Measurements from ENCODE around the gene ANKRD62.
"Not testable (repeated sequence)": the region's sequence is repeated elsewhere in the genome, so short reads cannot be mapped to it uniquely, and the experiment has no call there.

The ANKRD62 gene

DNA sequence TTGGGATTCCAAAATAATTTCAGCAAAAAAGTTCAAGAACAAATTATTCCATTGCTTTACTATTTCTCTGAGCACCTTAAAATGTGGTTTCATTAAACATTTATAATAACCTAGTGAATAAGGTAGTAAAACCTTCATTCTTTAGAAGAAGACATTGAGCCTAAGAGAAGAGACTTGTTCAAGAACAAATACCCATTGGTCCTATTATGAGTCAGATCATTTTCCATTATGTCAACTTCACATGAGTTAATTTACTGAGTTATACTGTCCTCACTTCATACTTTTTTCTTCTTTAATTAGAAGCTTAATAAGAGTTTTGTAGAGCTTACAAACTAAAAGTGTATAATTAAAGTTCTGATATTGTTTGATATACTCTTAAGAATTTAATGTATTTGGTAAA, 5.5 kb downstream of the ANKRD62 start:
- Histone ChIP-seq H3K27ac (no peak overlapping the region), H3K36me3 (ENCODE audit: insufficient read depth, low read length) (no peaks in the 10 kb centered on the region), H3K4me3 (no peak overlapping the region), H3K9me3 (ENCODE audit: low read depth, low read length) (no peaks in the 10 kb centered on the region), H3K9ac (ENCODE audit: insufficient read length) (no peak overlapping the region)
- DNase-seq (ENCODE audit: low read depth, low spot score): no peak
- no peak for TF ChIP-seq FOXP2 (optimal IDR thresholded peaks at IDR 0.05; ENCODE audit: control extremely low read depth, extremely low read length, insufficient read depth)
- no peak for TF ChIP-seq EZH2 (IDR thresholded peaks at IDR 0.05)
- TF ChIP-seq POLR2AphosphoS5 (IDR thresholded peaks at IDR 0.05; ENCODE audit: borderline replicate concordance, low read depth, low read length): no peak

DNA sequence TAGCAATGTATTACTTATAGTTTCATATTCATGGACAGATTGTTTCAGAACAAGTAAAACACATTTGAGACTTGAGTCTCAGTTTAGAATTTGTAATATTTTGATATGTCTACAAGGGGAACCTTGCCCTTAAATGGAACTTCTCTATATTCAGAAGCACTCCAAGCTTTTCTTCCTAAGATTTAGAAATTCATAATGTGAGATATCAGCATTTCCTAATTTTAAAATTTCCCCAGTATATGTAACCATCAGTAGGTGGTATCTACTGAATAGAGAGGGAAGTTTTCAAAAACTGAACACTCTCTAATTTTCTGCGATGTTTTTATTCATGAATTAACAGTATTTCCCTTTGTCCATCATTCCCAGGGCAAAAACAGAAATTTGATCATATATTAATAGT, 7.6 kb downstream of the ANKRD62 start:
- Histone ChIP-seq H3K9me3 (ENCODE audit: low read depth, low read length) (no peaks in the 10 kb centered on the region), H3K27ac (no peak overlapping the region), H3K4me3 (no peak overlapping the region), H3K9ac (ENCODE audit: insufficient read length) (no peak overlapping the region), H3K36me3 (ENCODE audit: insufficient read depth, low read length) (no peaks in the 10 kb centered on the region)
- no peak for TF ChIP-seq POLR2AphosphoS5 (IDR thresholded peaks at IDR 0.05; ENCODE audit: borderline replicate concordance, low read depth, low read length)
- no peak for TF ChIP-seq FOXP2 (optimal IDR thresholded peaks at IDR 0.05; ENCODE audit: control extremely low read depth, extremely low read length, insufficient read depth)
- TF ChIP-seq EZH2 (IDR thresholded peaks at IDR 0.05): no peak
- DNase-seq (ENCODE audit: low read depth, low spot score): no peak

DNA sequence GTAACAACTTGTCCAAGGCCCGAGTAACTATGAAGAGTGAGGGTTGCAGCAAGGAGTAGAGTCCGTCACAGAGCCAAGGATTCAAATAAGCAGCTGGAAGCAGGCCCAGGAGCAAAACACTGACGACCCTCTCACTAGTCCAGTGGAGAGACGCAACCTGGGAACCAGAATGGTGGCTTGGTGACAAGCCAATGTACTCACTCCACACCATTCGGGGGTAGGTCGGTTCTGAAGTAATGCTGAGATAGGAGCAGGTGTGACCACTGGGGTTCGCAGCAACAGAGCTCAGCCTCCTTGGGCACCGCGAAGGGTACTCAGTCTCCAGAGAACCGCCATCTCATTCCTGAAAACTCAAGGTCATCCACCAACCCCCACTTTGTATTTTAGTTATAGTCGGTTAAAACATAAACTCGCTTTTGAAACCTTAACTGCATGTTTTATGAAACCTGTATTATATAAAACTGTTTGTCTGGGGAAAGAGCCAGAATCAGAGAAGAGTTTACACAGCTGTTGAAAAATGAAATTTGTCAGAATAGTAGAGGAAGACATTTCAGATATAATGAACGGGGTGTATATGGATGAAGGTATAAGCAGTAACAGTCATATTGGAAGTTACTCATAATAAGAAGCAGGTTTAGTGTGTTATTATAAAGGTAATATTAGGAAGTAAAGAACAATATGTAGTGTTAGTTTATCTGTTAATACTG, 8.6 kb downstream of the ANKRD62 start:
- H3K4me3 ChIP-seq: no peak overlapping the region
- no peak overlapping the region for H3K27ac ChIP-seq
- no peaks in the 10 kb centered on the region for H3K36me3 ChIP-seq (ENCODE audit: insufficient read depth, low read length)
- DNase-seq (ENCODE audit: low read depth, low spot score): no peak
- H3K9me3 ChIP-seq (ENCODE audit: low read depth, low read length): no peaks in the 10 kb centered on the region
- no peak for TF ChIP-seq EZH2 (IDR thresholded peaks at IDR 0.05)
- no peak overlapping the region for H3K9ac ChIP-seq (ENCODE audit: insufficient read length)

DNA sequence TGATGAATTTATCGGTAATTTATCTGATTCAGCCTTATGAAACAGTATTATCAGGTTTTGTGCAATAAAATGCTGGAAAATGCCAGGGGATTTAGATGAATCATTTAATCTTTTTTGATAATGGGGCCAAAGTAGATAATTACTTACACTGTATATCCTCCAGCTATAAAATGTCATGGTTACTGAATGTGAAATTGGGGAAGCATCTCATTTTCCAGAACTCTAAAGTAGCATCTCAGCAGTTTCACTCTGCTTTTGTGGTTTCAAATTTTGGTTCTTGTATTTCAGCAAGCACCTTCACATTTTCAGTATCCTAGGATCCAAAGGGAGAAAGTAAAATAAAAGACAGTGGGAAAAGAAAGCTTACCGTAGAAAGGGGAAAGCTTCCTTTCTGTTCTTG, 12.8 kb downstream of the ANKRD62 start:
- Histone ChIP-seq H3K9ac (ENCODE audit: insufficient read length) (no peak overlapping the region), H3K9me3 (ENCODE audit: low read depth, low read length) (no peaks in the 10 kb centered on the region), H3K36me3 (ENCODE audit: insufficient read depth, low read length) (no peaks in the 10 kb centered on the region), H3K4me3 (no peak overlapping the region), H3K27ac (no peak overlapping the region)
- TF ChIP-seq FOXP2 (optimal IDR thresholded peaks at IDR 0.05; ENCODE audit: control extremely low read depth, extremely low read length, insufficient read depth): no peak
- TF ChIP-seq EZH2 (IDR thresholded peaks at IDR 0.05): no peak
- TF ChIP-seq POLR2AphosphoS5 (IDR thresholded peaks at IDR 0.05; ENCODE audit: borderline replicate concordance, low read depth, low read length): no peak
- DNase-seq (ENCODE audit: low read depth, low spot score): no peak

DNA sequence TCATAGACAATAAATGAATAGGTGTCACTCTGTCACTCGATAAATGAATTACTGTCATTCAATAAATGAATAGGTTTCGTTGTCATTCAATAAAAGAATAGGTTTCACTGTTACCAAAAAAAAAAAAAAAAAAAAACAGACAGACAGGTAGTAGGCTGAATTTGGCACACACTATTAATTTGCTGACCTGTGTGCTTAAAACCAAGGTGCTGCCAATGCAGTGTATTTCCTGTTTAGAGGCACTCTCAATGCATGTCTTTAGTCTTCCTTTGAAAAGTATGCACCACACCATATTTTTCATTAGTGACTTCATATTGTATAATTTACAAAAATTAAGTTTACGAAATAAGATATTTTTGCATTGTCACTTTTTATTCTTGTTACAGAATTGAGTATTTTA, 16.2 kb downstream of the ANKRD62 start:
- TF ChIP-seq FOXP2 (optimal IDR thresholded peaks at IDR 0.05; ENCODE audit: control extremely low read depth, extremely low read length, insufficient read depth) (no peak), EZH2 (IDR thresholded peaks at IDR 0.05) (no peak), POLR2AphosphoS5 (IDR thresholded peaks at IDR 0.05; ENCODE audit: borderline replicate concordance, low read depth, low read length) (no peak)
- H3K27ac ChIP-seq: no peak overlapping the region
- H3K36me3 ChIP-seq (ENCODE audit: insufficient read depth, low read length): no peaks in the 10 kb centered on the region
- H3K9me3 ChIP-seq (ENCODE audit: low read depth, low read length): no peaks in the 10 kb centered on the region
- DNase-seq (ENCODE audit: low read depth, low spot score): no peak
- H3K4me3 ChIP-seq: no peak overlapping the region
- H3K9ac ChIP-seq (ENCODE audit: insufficient read length): no peak overlapping the region

DNA sequence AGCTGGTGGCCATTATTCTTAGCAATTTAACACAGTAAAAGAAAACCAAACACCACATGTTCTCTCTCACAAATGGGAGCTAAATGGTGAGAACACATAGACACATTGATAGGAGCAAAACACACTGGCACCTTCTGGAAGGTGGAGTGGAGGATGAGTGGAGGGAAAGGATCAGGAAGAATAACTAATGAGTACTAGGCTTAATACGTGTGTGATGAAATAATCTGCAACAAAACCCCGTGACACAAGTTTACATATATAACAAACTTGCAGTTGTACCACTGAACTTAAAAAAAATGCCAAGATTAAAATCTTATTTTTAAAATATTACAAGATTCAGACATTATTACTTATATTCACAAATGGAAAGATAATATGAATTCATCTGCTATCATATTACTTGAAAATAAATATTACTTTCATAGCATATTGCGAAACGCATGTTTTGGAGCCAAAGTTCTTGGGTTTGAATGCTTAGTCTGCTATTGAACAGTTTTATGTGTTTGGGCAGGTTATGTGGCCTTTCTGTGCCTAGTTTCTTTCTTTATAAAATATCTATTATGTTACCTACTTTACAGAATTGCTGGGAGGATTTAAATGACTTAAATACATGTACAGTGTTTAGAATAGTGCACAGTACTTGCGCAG, 20.5 kb downstream of the ANKRD62 start:
- Histone ChIP-seq H3K36me3 (ENCODE audit: insufficient read depth, low read length) (no peaks in the 10 kb centered on the region), H3K27ac (peak overlapping the region; percentile 53; the same call in 1 of the 2 replicates), H3K9ac (ENCODE audit: insufficient read length) (no peak overlapping the region), H3K9me3 (ENCODE audit: low read depth, low read length) (no peaks in the 10 kb centered on the region), H3K4me3 (no peak overlapping the region)
- no peak for DNase-seq (ENCODE audit: low read depth, low spot score)
- TF ChIP-seq EZH2 (IDR thresholded peaks at IDR 0.05) (no peak), POLR2AphosphoS5 (IDR thresholded peaks at IDR 0.05; ENCODE audit: borderline replicate concordance, low read depth, low read length) (no peak), FOXP2 (optimal IDR thresholded peaks at IDR 0.05; ENCODE audit: control extremely low read depth, extremely low read length, insufficient read depth) (no peak)

DNA sequence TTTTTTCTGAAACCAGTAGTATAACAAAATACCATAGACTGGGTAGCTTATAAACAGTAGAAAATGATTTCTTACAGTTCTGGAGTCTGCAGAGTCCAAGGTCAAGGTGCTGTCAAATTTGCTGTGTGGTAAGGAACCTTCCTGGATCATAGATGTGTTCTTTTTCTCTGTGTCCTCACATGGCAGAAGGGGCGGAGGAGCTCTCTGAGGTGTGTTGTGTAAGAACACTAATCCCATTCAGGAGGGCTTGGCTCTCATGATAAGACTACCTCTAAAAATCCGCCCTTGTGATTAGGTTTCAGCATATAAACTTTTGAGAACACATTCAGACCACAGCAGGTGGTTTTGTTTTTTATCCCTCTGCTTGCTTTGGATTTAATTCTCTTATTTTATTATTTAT, 25.7 kb downstream of the ANKRD62 start:
- H3K4me3 ChIP-seq: no peak overlapping the region
- no peak overlapping the region for H3K9ac ChIP-seq (ENCODE audit: insufficient read length)
- no peaks in the 10 kb centered on the region for H3K9me3 ChIP-seq (ENCODE audit: low read depth, low read length)
- no peak for DNase-seq (ENCODE audit: low read depth, low spot score)
- TF ChIP-seq POLR2AphosphoS5 (IDR thresholded peaks at IDR 0.05; ENCODE audit: borderline replicate concordance, low read depth, low read length): no peak
- TF ChIP-seq EZH2 (IDR thresholded peaks at IDR 0.05): no peak
- TF ChIP-seq FOXP2 (optimal IDR thresholded peaks at IDR 0.05; ENCODE audit: control extremely low read depth, extremely low read length, insufficient read depth): no peak
- no peak overlapping the region for H3K27ac ChIP-seq
- no peaks in the 10 kb centered on the region for H3K36me3 ChIP-seq (ENCODE audit: insufficient read depth, low read length)

DNA sequence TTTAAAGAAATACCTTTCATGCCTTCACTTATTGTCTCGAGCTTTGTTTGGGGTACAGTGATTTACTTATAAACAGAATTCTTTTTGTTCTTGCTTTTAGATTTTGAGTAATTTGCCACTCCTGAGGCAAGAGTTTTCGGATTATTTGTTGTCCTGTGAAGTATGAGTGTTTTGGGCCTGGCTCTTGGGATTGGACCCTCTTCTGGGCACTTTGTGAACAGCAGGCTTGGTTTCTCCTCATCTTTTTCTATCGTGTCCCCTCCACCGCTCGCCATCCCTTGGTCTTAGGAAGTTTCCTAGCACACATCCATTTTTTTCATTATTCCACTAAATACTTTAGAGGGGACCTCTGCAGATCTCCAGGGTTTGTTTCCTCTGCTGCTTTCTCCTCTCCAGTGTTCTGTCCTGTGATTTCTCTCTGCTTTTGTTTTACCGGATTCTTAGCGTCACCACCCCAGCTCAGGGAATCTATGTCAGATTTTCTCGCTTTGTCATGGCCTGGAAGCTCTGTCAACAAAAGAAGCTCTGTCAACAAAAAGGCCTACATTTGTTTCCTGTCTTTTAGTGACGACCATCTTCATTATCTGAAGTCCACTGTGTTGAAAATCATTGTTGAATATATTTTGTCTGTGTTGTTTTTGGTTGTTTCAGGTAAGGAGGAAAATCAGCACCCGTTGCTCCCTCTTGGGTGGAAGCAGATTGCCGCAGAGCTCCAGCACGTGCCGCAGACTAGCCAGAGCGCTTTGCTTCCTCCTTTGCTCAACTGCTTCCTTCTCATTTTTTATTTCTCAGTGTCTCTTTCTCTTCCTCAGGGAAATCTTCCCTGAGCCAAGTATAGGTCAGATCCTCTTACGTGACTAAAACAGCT, 27.8 kb downstream of the ANKRD62 start:
- no peak overlapping the region for H3K27ac ChIP-seq
- H3K9me3 ChIP-seq (ENCODE audit: low read depth, low read length): no peaks in the 10 kb centered on the region
- no peaks in the 10 kb centered on the region for H3K36me3 ChIP-seq (ENCODE audit: insufficient read depth, low read length)
- no peak overlapping the region for H3K4me3 ChIP-seq
- DNase-seq (ENCODE audit: low read depth, low spot score): no peak
- TF ChIP-seq FOXP2 (optimal IDR thresholded peaks at IDR 0.05; ENCODE audit: control extremely low read depth, extremely low read length, insufficient read depth): no peak
- no peak for TF ChIP-seq POLR2AphosphoS5 (IDR thresholded peaks at IDR 0.05; ENCODE audit: borderline replicate concordance, low read depth, low read length)
- TF ChIP-seq EZH2 (IDR thresholded peaks at IDR 0.05): no peak
- H3K9ac ChIP-seq (ENCODE audit: insufficient read length): no peak overlapping the region

DNA sequence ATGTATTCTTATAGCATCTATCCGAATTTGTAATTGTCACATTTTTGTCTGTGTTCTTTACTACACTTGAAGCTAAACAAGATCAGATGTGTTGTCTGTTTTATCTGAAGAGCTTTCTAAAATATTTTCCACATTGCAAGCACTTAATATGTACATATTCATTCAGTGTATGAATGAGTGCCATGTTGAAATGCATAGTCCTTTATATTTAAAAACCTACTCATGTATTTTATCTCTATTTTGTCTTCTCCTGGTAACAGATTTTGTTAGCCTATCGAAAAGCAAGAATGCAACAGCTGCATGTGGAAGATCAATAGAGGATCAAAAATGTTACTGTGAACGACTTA, 28.4 kb downstream of the ANKRD62 start:
- H3K27ac ChIP-seq; H3K36me3 ChIP-seq (ENCODE audit: insufficient read depth, low read length); H3K9ac ChIP-seq (ENCODE audit: insufficient read length); H3K9me3 ChIP-seq (ENCODE audit: low read depth, low read length); DNase-seq (ENCODE audit: low read depth, low spot score); H3K4me3 ChIP-seq: not testable (repeated sequence)

DNA sequence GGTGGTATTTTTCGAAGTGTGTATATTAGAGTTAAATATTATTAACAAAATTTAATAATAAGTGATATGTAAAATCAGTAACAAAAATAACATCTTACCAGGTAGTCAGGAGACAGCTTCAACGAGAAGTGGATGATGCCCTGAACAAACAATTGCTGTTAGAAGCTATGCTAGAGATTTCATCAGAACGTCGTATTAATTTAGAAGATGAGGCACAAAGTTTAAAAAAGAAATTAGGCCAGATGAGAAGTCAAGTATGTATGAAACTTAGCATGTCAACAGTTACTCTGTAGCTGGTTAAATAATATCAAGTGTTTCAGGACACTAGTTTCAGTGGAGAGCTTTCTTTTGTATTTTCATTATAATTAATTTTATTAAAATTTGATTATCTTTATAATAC, 34.0 kb downstream of the ANKRD62 start:
- H3K9ac ChIP-seq (ENCODE audit: insufficient read length); H3K36me3 ChIP-seq (ENCODE audit: insufficient read depth, low read length); H3K4me3 ChIP-seq; DNase-seq (ENCODE audit: low read depth, low spot score); H3K27ac ChIP-seq; H3K9me3 ChIP-seq (ENCODE audit: low read depth, low read length): not testable (repeated sequence)

DNA sequence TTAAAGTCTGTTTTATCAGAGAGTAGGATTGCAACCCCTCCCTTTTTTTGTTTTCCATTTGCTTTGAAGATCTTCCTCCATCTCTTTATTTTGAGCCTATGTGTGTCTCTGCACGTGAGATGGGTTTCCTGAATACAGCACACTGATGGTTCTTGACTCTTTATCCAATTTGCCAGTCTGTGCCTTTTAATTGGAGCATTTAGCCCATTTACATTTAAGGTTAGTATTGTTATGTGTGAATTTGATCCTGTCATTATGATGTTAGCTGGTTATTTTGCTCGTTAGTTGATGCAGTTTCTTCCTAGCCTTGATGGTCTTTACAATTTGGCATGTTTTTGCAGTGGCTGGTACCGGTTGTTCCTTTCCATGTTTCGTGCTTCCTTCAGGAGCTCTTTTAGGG, 45.2 kb downstream of the ANKRD62 start:
- not testable (repeated sequence) for H3K9me3 ChIP-seq (ENCODE audit: low read depth, low read length); DNase-seq (ENCODE audit: low read depth, low spot score); H3K27ac ChIP-seq; H3K36me3 ChIP-seq (ENCODE audit: insufficient read depth, low read length); H3K4me3 ChIP-seq; H3K9ac ChIP-seq (ENCODE audit: insufficient read length)

DNA sequence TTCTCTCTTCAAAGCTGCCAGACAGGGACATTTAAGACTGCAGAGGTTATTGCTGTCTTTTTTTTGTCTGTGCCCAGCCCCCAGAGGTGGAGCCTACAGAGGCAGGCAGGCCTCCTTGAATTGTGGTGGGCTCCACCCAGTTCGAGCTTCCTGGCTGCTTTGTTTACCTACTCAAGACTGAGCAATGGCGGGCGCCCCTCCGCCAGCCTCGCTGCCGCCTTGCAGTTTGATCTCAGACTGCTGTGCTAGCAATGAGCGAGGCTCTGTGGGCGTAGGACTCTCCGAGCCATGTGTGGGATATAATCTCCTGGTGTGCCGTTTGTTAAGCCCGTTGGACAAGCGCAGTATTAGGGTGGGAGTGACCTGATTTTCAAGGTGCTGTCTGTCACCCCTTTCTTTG, 47.2 kb downstream of the ANKRD62 start:
- H3K9me3 ChIP-seq (ENCODE audit: low read depth, low read length); H3K27ac ChIP-seq; H3K9ac ChIP-seq (ENCODE audit: insufficient read length); H3K36me3 ChIP-seq (ENCODE audit: insufficient read depth, low read length); H3K4me3 ChIP-seq; DNase-seq (ENCODE audit: low read depth, low spot score): not testable (repeated sequence)

Data from SK-N-MC (cell line).